ENCODE results near the gene AK4.
A peak's percentile ranks its signal among the peaks of the same experiment; 100 is the strongest.

Gene AK4

GRCh38 chr1:65229201-65229600, 81.2 kb downstream of the AK4 start:
- no peaks in the 10 kb centered on the region for H3K27me3 ChIP-seq (ENCODE audit: insufficient read depth, poor library complexity, severe bottlenecking)
- peaks cover 4% of the 10 kb centered on the region for H3K4me1 ChIP-seq (ENCODE audit: insufficient read depth, poor library complexity, severe bottlenecking)
- H3K36me3 ChIP-seq (ENCODE audit: low read depth), result peaks cover 22% of the 10 kb centered on the region
- H3K9me3 ChIP-seq (ENCODE audit: severe bottlenecking), result no peaks in the 10 kb centered on the region
- DNase-seq (ENCODE audit: low spot score) (no peak), ATAC-seq (ENCODE audit: low read depth) (no peak)
- no peak overlapping the region for H3K27ac ChIP-seq (ENCODE audit: poor library complexity, severe bottlenecking)
- H3K4me3 ChIP-seq (ENCODE audit: severe bottlenecking), result no peak overlapping the region
- TF ChIP-seq, protein P1, sequence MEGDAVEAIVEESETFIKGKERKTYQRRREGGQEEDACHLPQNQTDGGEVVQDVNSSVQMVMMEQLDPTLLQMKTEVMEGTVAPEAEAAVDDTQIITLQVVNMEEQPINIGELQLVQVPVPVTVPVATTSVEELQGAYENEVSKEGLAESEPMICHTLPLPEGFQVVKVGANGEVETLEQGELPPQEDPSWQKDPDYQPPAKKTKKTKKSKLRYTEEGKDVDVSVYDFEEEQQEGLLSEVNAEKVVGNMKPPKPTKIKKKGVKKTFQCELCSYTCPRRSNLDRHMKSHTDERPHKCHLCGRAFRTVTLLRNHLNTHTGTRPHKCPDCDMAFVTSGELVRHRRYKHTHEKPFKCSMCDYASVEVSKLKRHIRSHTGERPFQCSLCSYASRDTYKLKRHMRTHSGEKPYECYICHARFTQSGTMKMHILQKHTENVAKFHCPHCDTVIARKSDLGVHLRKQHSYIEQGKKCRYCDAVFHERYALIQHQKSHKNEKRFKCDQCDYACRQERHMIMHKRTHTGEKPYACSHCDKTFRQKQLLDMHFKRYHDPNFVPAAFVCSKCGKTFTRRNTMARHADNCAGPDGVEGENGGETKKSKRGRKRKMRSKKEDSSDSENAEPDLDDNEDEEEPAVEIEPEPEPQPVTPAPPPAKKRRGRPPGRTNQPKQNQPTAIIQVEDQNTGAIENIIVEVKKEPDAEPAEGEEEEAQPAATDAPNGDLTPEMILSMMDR (IDR thresholded peaks at IDR 0.05; ENCODE audit: poor library complexity, severe bottlenecking), result no peak

DNA sequence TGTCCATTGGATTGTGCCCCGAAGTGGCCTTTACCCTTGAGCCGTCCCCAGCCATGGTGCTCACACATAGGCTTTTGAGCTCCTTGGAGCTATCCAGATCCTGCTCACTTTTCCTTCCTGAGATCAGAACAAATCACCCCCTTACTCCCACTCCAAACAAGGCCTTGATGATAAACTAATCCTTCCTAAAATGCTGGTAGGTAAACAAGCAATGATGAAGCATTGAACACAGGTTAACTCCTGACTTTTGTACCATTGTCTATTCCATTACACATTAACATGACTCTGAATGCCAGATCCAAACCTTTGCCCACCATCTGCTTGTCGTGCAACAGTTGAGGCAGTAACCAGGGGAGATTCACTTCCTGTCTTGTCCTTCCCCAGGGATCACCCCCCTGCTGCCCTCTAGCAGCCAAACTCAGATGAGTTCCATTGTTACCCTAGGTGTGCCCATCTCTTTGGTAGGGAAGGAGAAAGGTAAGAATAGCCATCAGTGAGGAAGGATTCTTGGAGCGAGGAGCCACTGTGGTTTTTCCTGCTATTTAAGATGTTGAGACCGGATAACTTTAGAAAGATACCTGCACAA, 81.8 kb downstream of the AK4 start:
- H3K4me3 ChIP-seq (ENCODE audit: severe bottlenecking), result no peak overlapping the region
- no peaks in the 10 kb centered on the region for H3K27me3 ChIP-seq (ENCODE audit: insufficient read depth, poor library complexity, severe bottlenecking)
- TF ChIP-seq, protein P1 (IDR thresholded peaks at IDR 0.05; ENCODE audit: poor library complexity, severe bottlenecking), result no peak
- H3K27ac ChIP-seq (ENCODE audit: poor library complexity, severe bottlenecking), result no peak overlapping the region
- H3K4me1 ChIP-seq (ENCODE audit: insufficient read depth, poor library complexity, severe bottlenecking), result peaks cover 4% of the 10 kb centered on the region
- H3K36me3 ChIP-seq (ENCODE audit: low read depth), result peaks cover 16% of the 10 kb centered on the region
- no peak for DNase-seq (ENCODE audit: low spot score)
- no peak for ATAC-seq (ENCODE audit: low read depth)
- no peaks in the 10 kb centered on the region for H3K9me3 ChIP-seq (ENCODE audit: severe bottlenecking)

DNA sequence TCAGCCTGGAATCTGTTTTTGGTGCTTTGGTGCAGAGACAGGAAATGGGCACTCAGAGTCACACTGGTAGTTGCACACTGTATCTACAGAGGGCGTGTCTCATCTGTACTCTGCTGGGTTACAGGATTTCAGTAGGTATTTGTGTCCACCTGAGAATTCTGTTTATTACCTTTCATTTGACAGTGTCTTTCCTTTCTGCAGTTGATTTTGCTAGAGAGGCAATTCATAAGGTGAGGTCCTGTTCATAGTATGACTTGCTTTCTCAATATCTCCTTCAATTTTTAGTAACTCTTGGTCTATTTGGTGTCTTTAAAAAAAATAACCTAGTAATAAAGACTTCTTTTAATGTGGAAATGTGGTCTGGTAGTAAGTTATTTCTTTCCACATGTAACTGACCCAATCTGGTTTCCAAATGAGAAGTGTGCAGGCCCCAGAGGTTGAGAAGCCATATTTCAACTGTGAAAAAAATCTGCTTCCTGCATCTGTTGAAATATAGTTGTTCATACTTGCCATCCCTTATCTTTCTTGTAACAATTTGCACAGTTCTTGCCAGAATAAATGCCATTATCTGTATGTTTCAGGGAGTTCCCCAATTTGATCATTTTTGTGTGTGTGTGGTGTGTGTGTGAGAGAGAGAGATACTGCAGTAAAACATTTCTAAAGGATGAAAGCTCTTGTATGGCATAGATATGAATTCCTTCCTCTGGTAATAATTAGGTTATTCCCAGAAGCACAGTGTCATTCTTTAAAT, 82.9 kb downstream of the AK4 start:
- no peaks in the 10 kb centered on the region for H3K27me3 ChIP-seq (ENCODE audit: insufficient read depth, poor library complexity, severe bottlenecking)
- H3K36me3 ChIP-seq (ENCODE audit: low read depth), result peaks cover 5% of the 10 kb centered on the region
- ATAC-seq (ENCODE audit: low read depth) (peak; percentile 65), DNase-seq (ENCODE audit: low spot score) (no peak)
- H3K4me1 ChIP-seq (ENCODE audit: insufficient read depth, poor library complexity, severe bottlenecking), result peaks cover 4% of the 10 kb centered on the region
- TF ChIP-seq, protein P1 (IDR thresholded peaks at IDR 0.05; ENCODE audit: poor library complexity, severe bottlenecking), result no peak
- no peak overlapping the region for H3K4me3 ChIP-seq (ENCODE audit: severe bottlenecking)
- no peak overlapping the region for H3K27ac ChIP-seq (ENCODE audit: poor library complexity, severe bottlenecking)
- H3K9me3 ChIP-seq (ENCODE audit: severe bottlenecking), result no peaks in the 10 kb centered on the region

- H3K4me1 ChIP-seq (ENCODE audit: insufficient read depth, poor library complexity, severe bottlenecking), result peaks cover 4% of the 10 kb centered on the region
- no peak overlapping the region for H3K27ac ChIP-seq (ENCODE audit: poor library complexity, severe bottlenecking)
- no peak for DNase-seq (ENCODE audit: low spot score)
- peaks cover 4% of the 10 kb centered on the region; the same call in 1 of the 2 replicates for H3K36me3 ChIP-seq (ENCODE audit: low read depth)
- H3K27me3 ChIP-seq (ENCODE audit: insufficient read depth, poor library complexity, severe bottlenecking), result no peaks in the 10 kb centered on the region
- no peak for ATAC-seq (ENCODE audit: low read depth)
- H3K4me3 ChIP-seq (ENCODE audit: severe bottlenecking), result no peak overlapping the region
- TF ChIP-seq, protein P1 (IDR thresholded peaks at IDR 0.05; ENCODE audit: poor library complexity, severe bottlenecking), result no peak
- H3K9me3 ChIP-seq (ENCODE audit: severe bottlenecking), result no peaks in the 10 kb centered on the region
These were observed 83.8 kb downstream of the AK4 start for GRCh38 chr1:65231718-65232330.

All from RWPE2 (cell line).